ENCODE data around the gene GRK4. TPM values are rescaled to one million over a fixed set of nuclear protein-coding genes. Genes with fewer than 3 reads are reported as not detected.

The GRK4 gene
- total RNA-seq, 1 experiment from 2014 or later: 4.2 TPM

- CTCF ChIA-PET: no interaction called here
Observed at GRCh38 chr4:2923668-2924173, 39.6 kb upstream of the GRK4 start.

GRCh38 chr4:2924286-2924685 lies 39.1 kb upstream of the GRK4 start:
- DNase-seq (ENCODE audit: low read depth, low spot score) (no peak), ATAC-seq (no peak)
- no peak for TF ChIP-seq MAX (IDR thresholded peaks at IDR 0.05)
- TF ChIP-seq ZNF274 (IDR thresholded peaks at IDR 0.05; ENCODE audit: low read depth, low read length): no peak
- H4K20me1 ChIP-seq (ENCODE audit: insufficient read depth): no peaks in the 10 kb centered on the region
- POLR2A ChIA-PET: no interaction called here
- no peaks in the 10 kb centered on the region for H3K79me2 ChIP-seq (ENCODE audit: insufficient read depth, low read length)
- H3K27me3 ChIP-seq (ENCODE audit: insufficient read depth, low read length): no peaks in the 10 kb centered on the region
- H2AFZ ChIP-seq (ENCODE audit: low read depth, low read length, poor library complexity, severe bottlenecking): no peak overlapping the region
- H3K9me2 ChIP-seq (ENCODE audit: insufficient read depth): no peaks in the 10 kb centered on the region
- CTCF ChIA-PET: no interaction called here
- BruUV-seq (replicated peaks): no TSS peak
- H3K4me3 ChIP-seq (replicated peaks in 1 of 2; ENCODE audit: low read depth in 1 of 2, low read length in 2 of 2): no peak overlapping the region
- RAD21 ChIA-PET (ENCODE audit: low non-redundant PET in 1 of 2, low total read pairs in 2 of 2, uncharacterized antibody in 2 of 2, unreplicated experiment in 2 of 2): no interaction called here
- intact Hi-C loops (cut with micrococcal nuclease): no loop called here
- no peak overlapping the region for H3K27ac ChIP-seq (ENCODE audit: low read depth, low read length)
- H3K36me3 ChIP-seq (ENCODE audit: control insufficient read depth in 1 of 2, insufficient read depth in 2 of 2, low read length in 2 of 2): peaks cover 4 to 5% of the 10 kb centered on the region in 2 experiments; a peak in 1 of 4 replicates
- no peaks in the 10 kb centered on the region for H3K4me1 ChIP-seq (ENCODE audit: control insufficient read depth in 1 of 2, insufficient read depth in 2 of 2, low read length in 2 of 2)
- H3K9ac ChIP-seq (ENCODE audit: low read length): no peak overlapping the region
- H3K9me3 ChIP-seq (ENCODE audit: control insufficient read depth in 1 of 2, insufficient read depth in 1 of 2, low read depth in 1 of 2, low read length in 2 of 2): no peaks in the 10 kb centered on the region
- no peak overlapping the region for H3K4me2 ChIP-seq (ENCODE audit: low read length)

More at GRCh38 chr4:2923668-2924173, 39.6 kb upstream of the GRK4 start:
- Histone ChIP-seq H3K9me3 (ENCODE audit: control insufficient read depth in 1 of 2, insufficient read depth in 1 of 2, low read depth in 1 of 2, low read length in 2 of 2) (no peaks in the 10 kb centered on the region), H3K9me2 (ENCODE audit: insufficient read depth) (no peaks in the 10 kb centered on the region), H3K4me3 (replicated peaks in 1 of 2; ENCODE audit: low read depth in 1 of 2, low read length in 2 of 2) (no peak overlapping the region), H3K79me2 (ENCODE audit: insufficient read depth, low read length) (no peaks in the 10 kb centered on the region), H3K4me1 (ENCODE audit: control insufficient read depth in 1 of 2, insufficient read depth in 2 of 2, low read length in 2 of 2) (no peaks in the 10 kb centered on the region), H3K36me3 (ENCODE audit: control insufficient read depth in 1 of 2, insufficient read depth in 2 of 2, low read length in 2 of 2) (0 out of 4 replicates have a peak, but pooled peaks cover 0 to 4% of the 10 kb centered on the region in 2 experiments), H3K27me3 (ENCODE audit: insufficient read depth, low read length) (no peaks in the 10 kb centered on the region), H3K27ac (ENCODE audit: low read depth, low read length) (no peak overlapping the region), H4K20me1 (ENCODE audit: insufficient read depth) (no peaks in the 10 kb centered on the region), H3K4me2 (ENCODE audit: low read length) (no peak overlapping the region), H2AFZ (ENCODE audit: low read depth, low read length, poor library complexity, severe bottlenecking) (no peak overlapping the region), H3K9ac (ENCODE audit: low read length) (no peak overlapping the region)
- RAD21 ChIA-PET (ENCODE audit: low non-redundant PET in 1 of 2, low total read pairs in 2 of 2, uncharacterized antibody in 2 of 2, unreplicated experiment in 2 of 2): no interaction called here
- POLR2A ChIA-PET: no interaction called here
- ATAC-seq (no peak), DNase-seq (ENCODE audit: low read depth, low spot score) (no peak)
- intact Hi-C loops (cut with micrococcal nuclease): no loop called here
- TF ChIP-seq POLR2AphosphoS5 (IDR thresholded peaks at IDR 0.05; ENCODE audit: low read depth, low read length) (no peak), SIN3A (IDR thresholded peaks at IDR 0.05; ENCODE audit: low read depth) (no peak), JUND (IDR thresholded peaks at IDR 0.05) (no peak), SRF (IDR thresholded peaks at IDR 0.05; ENCODE audit: low read depth) (no peak), ELF1 (IDR thresholded peaks at IDR 0.05; ENCODE audit: borderline replicate concordance, low read depth) (no peak)
- no TSS peak for BruUV-seq (replicated peaks)
